IMR-90 (cell line): ENCODE measurements around the gene NSUN7. TPM values are rescaled to one million over a fixed set of nuclear protein-coding genes. Genes with fewer than 3 reads are reported as not detected.

Experiments used
- ATAC-seq: fragments of 200-7000 bp; cut with Tn5 transposase; 2 replicates; pipeline ENCODE4 v1.9.1; 2020; ENCODE audit warnings: low read depth, mild to moderate bottlenecking, moderate library complexity
- BruUV-seq: library from RNA; stranded (reverse); fragments of 400-500 nt; replicated peaks from 2 replicates; lab custom pipeline; 2021; lab: Mats Ljungman, UMichigan
- CTCF ChIA-PET: fragments of 300-600 bp; formaldehyde crosslinking; extraction: SDS; loops from one replicate; lab custom pipeline; 2021; ENCODE audit warnings: antibody characterized with exemption; lab: Yijun Ruan, JAX
- POLR2A ChIA-PET: fragments of 300-600 bp; sonication (Branson Sonifier 250); formaldehyde crosslinking; loops from one replicate; lab custom pipeline; 2022; ENCODE audit warnings: antibody characterized with exemption; ENCODE audit not compliant: unreplicated experiment; lab: Charles Lee
- DNase-seq: peaks from one replicate; pipeline ENCODE4 v3.0.0; 2013
- H2AFZ ChIP-seq: replicated peaks from 2 replicates; pipeline ENCODE3; 2013; ENCODE audit warnings: low read length, mild to moderate bottlenecking; ENCODE audit not compliant: poor library complexity
- H2AK5ac ChIP-seq: 2 replicates; pipeline ENCODE4 v1.6.1; 2013; ENCODE audit warnings: low read depth, low read length, inconsistent platforms
- H2AK9ac ChIP-seq: replicated peaks from 2 replicates; pipeline ENCODE3; 2013; ENCODE audit warnings: mild to moderate bottlenecking, low read depth, low read length, moderate library complexity; ENCODE audit not compliant: poor library complexity
- H2BK120ac ChIP-seq: 2 replicates; pipeline ENCODE4 v1.6.1; 2013; ENCODE audit warnings: low read depth, low read length, inconsistent platforms
- H2BK15ac ChIP-seq: 3 replicates; pipeline ENCODE4 v1.6.1; 2013; ENCODE audit warnings: low read depth, low read length, inconsistent platforms
- H2BK20ac ChIP-seq: 2 replicates; pipeline ENCODE4 v1.6.1; 2013; ENCODE audit warnings: low read depth, mild to moderate bottlenecking, inconsistent platforms, low read length, moderate library complexity
- H2BK5ac ChIP-seq: 2 replicates; pipeline ENCODE4 v1.6.1; 2013; ENCODE audit warnings: mild to moderate bottlenecking, low read depth, low read length, inconsistent platforms; ENCODE audit not compliant: poor library complexity, severe bottlenecking
- H3K14ac ChIP-seq: replicated peaks from 2 replicates; pipeline ENCODE4 v1.6.1; 2013; ENCODE audit warnings: low read depth, low read length, inconsistent platforms
- H3K18ac ChIP-seq: 2 replicates; pipeline ENCODE4 v1.6.1; 2013; ENCODE audit warnings: low read depth, low read length, control low read depth
- H3K23ac ChIP-seq: 2 replicates; pipeline ENCODE4 v1.6.1; 2013; ENCODE audit warnings: low read depth, low read length, inconsistent platforms
- H3K27ac ChIP-seq: 2 replicates; pipeline ENCODE4 v1.5.1; 2013; ENCODE audit warnings: mild to moderate bottlenecking, control low read depth, low read length; ENCODE audit not compliant: insufficient read depth
- H3K27me3 ChIP-seq: 2 replicates; pipeline ENCODE4 v1.6.1; 2013; ENCODE audit warnings: low read length; ENCODE audit not compliant: control insufficient read depth, insufficient read depth
- H3K36me3 ChIP-seq: 2 replicates; pipeline ENCODE4 v1.6.1; 2013; ENCODE audit warnings: low read length, mixed read lengths; ENCODE audit not compliant: control insufficient read depth, insufficient read depth
- H3K4ac ChIP-seq: 2 replicates; pipeline ENCODE4 v1.6.1; 2013; ENCODE audit warnings: low read depth, low read length, inconsistent platforms
- H3K4me1 ChIP-seq: 2 replicates; pipeline ENCODE4 v1.6.1; 2013; ENCODE audit warnings: low read length, mixed read lengths; ENCODE audit not compliant: control insufficient read depth, insufficient read depth
- H3K4me2 ChIP-seq: 2 replicates; pipeline ENCODE4 v1.6.1; 2013; ENCODE audit warnings: low read depth, mild to moderate bottlenecking, control low read depth, low read length, moderate library complexity
- H3K4me3 ChIP-seq: 2 replicates; pipeline ENCODE4 v1.5.1; 2013; ENCODE audit warnings: low read depth, mild to moderate bottlenecking, control low read depth, low read length, moderate library complexity; ENCODE audit not compliant: insufficient read depth
- H3K56ac ChIP-seq: 2 replicates; pipeline ENCODE4 v1.6.1; 2013; ENCODE audit warnings: low read length, inconsistent platforms; ENCODE audit not compliant: insufficient read depth; ENCODE audit errors: extremely low read depth
- H3K79me1 ChIP-seq, 2 experiments: 2 replicates each; pipeline ENCODE4 v1.6.1; 2013; ENCODE audit warnings: low read length in 2 of 2, inconsistent platforms in 1 of 2, low read depth in 1 of 2
- H3K9ac ChIP-seq: 2 replicates; pipeline ENCODE4 v1.6.1; 2013; ENCODE audit warnings: low read depth, low read length, control low read depth
- H3K9me1 ChIP-seq: 2 replicates; pipeline ENCODE4 v1.6.1; 2013; ENCODE audit warnings: low read length, inconsistent platforms; ENCODE audit not compliant: insufficient read depth
- H3K9me3 ChIP-seq: 2 replicates; pipeline ENCODE4 v1.6.1; 2013; ENCODE audit warnings: low read length; ENCODE audit not compliant: control insufficient read depth, insufficient read depth
- H4K20me1 ChIP-seq: 2 replicates; pipeline ENCODE4 v1.6.1; 2013; ENCODE audit warnings: low read length, inconsistent platforms; ENCODE audit not compliant: insufficient read depth
- H4K5ac ChIP-seq: 2 replicates; pipeline ENCODE4 v1.6.1; 2013; ENCODE audit warnings: mild to moderate bottlenecking, low read depth, low read length, control low read depth
- H4K8ac ChIP-seq, 2 experiments: 2 replicates each; pipeline ENCODE4 v1.6.1; 2013; ENCODE audit warnings: low read depth in 2 of 2, low read length in 2 of 2, control low read depth in 1 of 2, inconsistent platforms in 1 of 2
- H4K91ac ChIP-seq: 2 replicates; pipeline ENCODE4 v1.6.1; 2013; ENCODE audit warnings: low read depth, low read length, inconsistent platforms; ENCODE audit not compliant: insufficient read depth
- NFE2L2 ChIP-seq: fragments of 150-350 bp; IDR thresholded peaks from 2 replicates; pipeline ENCODE4 v1.6.1; 2016; ENCODE audit warnings: low read depth, mild to moderate bottlenecking, low read length
- RCOR1 ChIP-seq: IDR thresholded peaks from 2 replicates; pipeline ENCODE4 v1.6.1; 2012; ENCODE audit warnings: mild to moderate bottlenecking, low read length, improper control_type of control experiment; ENCODE audit not compliant: insufficient replicate concordance
- RFX5 ChIP-seq: IDR thresholded peaks from 2 replicates; pipeline ENCODE4 v1.8.0; 2012; ENCODE audit warnings: low read depth, mild to moderate bottlenecking, low read length, moderate library complexity
- USF2 ChIP-seq: fragments of 150-350 bp; IDR thresholded peaks from 2 replicates; pipeline ENCODE4 v1.6.1; 2017; ENCODE audit warnings: mild to moderate bottlenecking, antibody characterized with exemption, low read length, low read depth
- WGBS, 2 experiments: methylation state at CpG; one replicate each; pipeline versions ENCODE4 v1.1.5 to v1.1.7; 2013; ENCODE audit warnings: missing lambda C conversion rate in 2 of 2; ENCODE audit not compliant: insufficient read length in 1 of 2; ENCODE audit errors: extremely low coverage in 2 of 2; 5-methylcytosine and 5-hydroxymethylcytosine counted together
- dilution Hi-C: fragments of 300-500 bp; cut with HindIII; formaldehyde crosslinking; loops from one replicate; pipeline ENCODE4 v1.14.3; 2018; ENCODE audit warnings: low sequenced_read_pairs; ENCODE audit not compliant: unreplicated experiment
- in situ Hi-C: fragments of 300-500 bp; cut with MboI; formaldehyde crosslinking; loops from 3 replicates; pipeline ENCODE4 v1.14.3; 2019; ENCODE audit warnings: low sequenced_read_pairs, inconsistent platforms, mixed read lengths
- intact Hi-C: fragments of 100-400 bp; cut with micrococcal nuclease; formaldehyde crosslinking; loops from 2 replicates; pipeline ENCODE4 v1.10.0; 2022
- polyA plus RNA-seq, 3 experiments: library from polyadenylated mRNA; depleted of rRNA; stranded (reverse); fragments of >200 nt; gene quantifications; 2 replicates each; pipeline ENCODE4 v1.2.3, GENCODE V29; 2012; ENCODE audit warnings: low replicate concordance in 1 of 3
- total RNA-seq: library from RNA; depleted of rRNA; stranded (reverse); fragments of >200 nt; gene quantifications from 2 replicates; pipeline ENCODE4 v1.2.3, GENCODE V29; 2012

NSUN7 gene
- total and polyA plus RNA-seq, 2 of the 4 experiments (the other 2 are of a cell fraction): not detected

DNA sequence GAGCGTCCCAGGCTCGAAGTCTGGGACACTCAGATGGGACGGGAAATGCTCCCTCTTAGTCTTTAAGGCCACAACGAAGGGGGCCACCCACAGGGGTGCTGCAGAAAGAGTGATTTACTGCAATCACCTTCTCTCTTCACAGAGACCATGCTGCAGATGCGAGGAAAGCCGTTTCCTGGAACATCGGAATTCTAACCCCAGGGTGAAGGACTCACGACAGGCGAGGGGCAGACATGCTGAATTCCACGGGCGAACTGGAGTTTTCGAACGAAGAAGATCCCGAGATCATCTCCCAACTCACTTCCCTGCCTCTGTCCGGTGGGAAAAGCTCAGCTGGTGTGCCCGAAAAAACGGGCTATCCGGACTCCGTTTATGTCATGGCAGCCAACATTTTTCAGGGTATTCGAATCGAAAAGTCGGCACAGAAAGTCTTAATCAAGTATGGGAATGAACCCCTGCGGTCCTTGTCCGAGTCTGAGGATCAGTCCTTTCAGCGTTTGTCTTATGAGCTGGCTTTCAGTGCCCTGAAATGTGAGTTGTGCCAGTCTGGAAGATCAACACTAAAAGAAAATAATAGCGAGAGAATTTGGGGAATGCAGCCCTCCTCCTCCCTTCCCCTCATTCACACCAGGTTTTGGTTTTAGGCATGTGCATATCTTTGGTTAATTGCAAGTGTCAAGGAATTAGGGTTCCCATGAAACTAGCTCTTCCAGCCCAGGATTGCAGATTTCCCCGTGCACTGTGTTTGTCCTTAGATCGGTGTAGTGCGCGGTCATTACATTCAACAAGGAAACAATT lies 905 bp downstream of the NSUN7 start:
- Histone ChIP-seq H3K9ac (no peak overlapping the region), H2BK5ac (no peak overlapping the region), H3K18ac (no peak overlapping the region), H3K4ac (no peak overlapping the region), H3K56ac (no peak overlapping the region), H3K9me1 (no peaks in the 10 kb centered on the region), H2BK120ac (no peak overlapping the region), H2AK9ac (peak overlapping the region; percentile 39), H2BK20ac (no peak overlapping the region), H3K4me1 (no peaks in the 10 kb centered on the region), H3K27me3 (peaks cover 26% of the 10 kb centered on the region), H2AFZ (peak overlapping the region; percentile 87), H3K4me2 (peak overlapping the region; percentile 6), H3K79me1 (no peaks in the 10 kb centered on the region), H2BK15ac (no peak overlapping the region), H3K23ac (peak overlapping the region; percentile 68), H2AK5ac (no peak overlapping the region), H4K20me1 (no peaks in the 10 kb centered on the region), H4K5ac (no peak overlapping the region), H4K91ac (no peak overlapping the region), H3K14ac (no peak overlapping the region), H3K9me3 (0 out of 2 replicates have a peak, but pooled peaks cover 2% of the 10 kb centered on the region), H3K27ac (no peak overlapping the region), H3K4me3 (peak overlapping the region; percentile 3; the same call in 1 of the 2 replicates), H3K36me3 (no peaks in the 10 kb centered on the region), H4K8ac (no peak overlapping the region)
- ChIA-PET POLR2A (interaction anchor here (0.6 kb wide), 1 partner anchor 18 kb away, joined by 6 read pairs; no protein-coding TSS in a partner anchor), CTCF (interaction anchor here (0.6 kb wide), 1 partner anchor 920 kb away, joined by 3 read pairs; no protein-coding TSS in a partner anchor)
- BruUV-seq: no TSS peak
- in situ Hi-C loops: no loop called here
- ATAC-seq (peak; percentile 14), DNase-seq (no peak)
- dilution Hi-C loops: no loop called here
- TF ChIP-seq RCOR1 (no peak), USF2 (no peak), NFE2L2 (no peak), RFX5 (no peak)
- 29% methylated on average over 8 of the region's 30 CpGs; no CpG with 5 or more reads in 1 of the 2 experiments for WGBS, 2 experiments
- intact Hi-C loops: no loop called here
